Measurements from ENCODE around the gene SRCAP.

GRCh38 chr16:30780549-30780948 is 81.6 kb downstream of the SRCAP start:
- TF ChIP-seq CTCF (IDR thresholded peaks at IDR 0.05): no peak
- no peak for TF ChIP-seq EZH2 (IDR thresholded peaks at IDR 0.05)
- no peak for TF ChIP-seq EZH2phosphoT487 (IDR thresholded peaks at IDR 0.05)

All from neural progenitor cell (in vitro differentiated cells).